ENCODE data around the gene ADGRL3.

The ADGRL3 gene

GRCh38 chr4:62051332-62051731 lies 851.2 kb downstream of the ADGRL3 start:
- DNase-seq, result no peak

- no peak for DNase-seq
These were observed 853.8 kb downstream of the ADGRL3 start for GRCh38 chr4:62053974-62054373.

DNA sequence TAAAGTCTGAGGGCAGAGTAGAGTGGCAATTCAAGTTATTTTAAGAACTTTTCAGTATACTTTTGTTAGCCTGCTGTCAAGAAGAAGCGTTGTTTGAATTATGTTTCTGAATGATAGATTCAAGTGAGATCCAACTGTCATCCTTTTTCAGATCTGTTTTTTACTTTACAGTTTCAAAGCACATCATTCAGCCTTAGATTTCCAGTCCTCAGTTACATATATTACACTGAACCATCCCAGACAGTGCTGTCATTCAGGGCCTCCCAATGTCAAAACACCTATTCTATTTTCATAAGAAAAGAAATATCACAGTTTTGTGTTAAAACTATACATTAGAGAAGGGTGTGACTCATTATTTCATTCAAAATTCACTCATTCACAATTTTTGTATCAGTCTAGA lies 856.9 kb downstream of the ADGRL3 start:
- no peak for DNase-seq

DNA sequence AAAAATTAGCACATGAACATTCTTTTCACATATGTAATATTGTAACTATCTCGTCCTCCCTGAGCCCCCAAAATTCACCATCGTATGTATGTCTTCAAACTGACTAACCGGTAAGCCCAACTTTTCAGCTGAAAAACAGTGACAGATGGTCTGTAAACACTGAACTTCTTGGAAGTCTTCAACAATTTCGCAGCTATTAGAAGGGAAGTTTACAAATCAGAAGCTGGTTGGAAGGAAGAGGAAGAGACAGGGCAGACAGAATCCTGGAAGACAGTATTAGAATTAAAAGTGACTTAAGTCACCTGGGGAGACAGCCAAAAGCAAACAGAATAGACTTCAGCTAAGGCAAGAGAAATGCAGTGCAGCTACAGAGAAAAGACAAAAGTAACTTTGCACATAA lies 858.4 kb downstream of the ADGRL3 start:
- no peak for DNase-seq

GRCh38 chr4:62070291-62070852 lies 870.2 kb downstream of the ADGRL3 start:
- no peak for DNase-seq

GRCh38 chr4:62075089-62075488 lies 875.0 kb downstream of the ADGRL3 start:
- no peak for DNase-seq

DNA sequence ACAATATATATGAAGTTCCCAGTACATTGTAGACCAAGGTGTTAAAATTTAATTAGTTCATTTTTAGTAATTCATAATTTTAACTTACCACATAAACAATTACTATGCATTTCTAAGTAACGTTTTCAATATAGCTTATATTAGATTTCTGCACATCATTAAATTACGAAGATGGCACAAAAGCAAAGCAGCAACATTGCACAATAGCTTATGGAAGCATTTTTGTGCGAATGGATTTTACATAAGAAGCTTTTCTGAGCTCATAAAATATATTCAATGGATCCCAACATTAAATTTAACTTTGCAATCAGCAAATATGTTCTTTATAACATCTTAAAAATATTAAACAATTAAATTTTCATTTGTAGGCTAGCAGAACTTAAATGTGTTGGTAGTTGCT lies 875.4 kb downstream of the ADGRL3 start:
- no peak for DNase-seq

DNA sequence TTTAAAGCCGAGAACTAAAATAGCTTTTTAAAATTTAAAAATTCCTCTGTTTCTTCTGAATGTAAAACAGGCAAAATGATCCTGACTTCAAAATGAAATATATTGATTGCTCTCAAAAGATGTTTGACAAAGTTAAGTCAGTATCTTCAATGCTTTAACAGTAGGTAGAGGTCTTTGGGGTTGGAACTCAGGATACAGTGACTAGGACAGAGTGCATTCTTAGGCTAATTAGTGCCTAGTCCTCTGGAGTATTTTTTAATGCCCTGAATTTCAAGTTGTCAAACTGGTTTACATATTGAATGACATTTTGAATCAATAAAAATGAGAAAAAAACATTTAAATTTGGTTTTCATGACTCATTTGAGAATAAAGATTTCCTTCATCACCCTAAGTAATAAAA lies 877.3 kb downstream of the ADGRL3 start:
- DNase-seq, result no peak

DNA sequence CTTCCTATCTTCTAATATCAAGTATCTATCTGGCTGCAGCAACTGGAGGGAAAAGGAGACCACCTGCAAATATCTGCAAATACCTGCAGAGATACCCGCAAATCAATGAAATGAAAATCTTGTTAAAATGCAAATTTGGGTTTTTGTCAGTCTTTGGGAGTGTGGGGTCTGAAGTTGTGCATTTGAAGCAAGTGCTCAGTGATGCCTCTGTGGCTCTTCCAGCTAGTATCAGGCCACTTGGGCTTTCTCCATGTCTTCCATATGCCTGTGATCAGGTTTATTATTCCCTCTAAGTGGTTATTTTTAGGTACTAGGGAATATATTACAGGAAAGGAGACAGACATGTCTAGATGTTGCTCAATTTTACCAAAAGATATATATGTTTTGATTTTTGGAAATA lies 880.3 kb downstream of the ADGRL3 start:
- no peak for DNase-seq

DNA sequence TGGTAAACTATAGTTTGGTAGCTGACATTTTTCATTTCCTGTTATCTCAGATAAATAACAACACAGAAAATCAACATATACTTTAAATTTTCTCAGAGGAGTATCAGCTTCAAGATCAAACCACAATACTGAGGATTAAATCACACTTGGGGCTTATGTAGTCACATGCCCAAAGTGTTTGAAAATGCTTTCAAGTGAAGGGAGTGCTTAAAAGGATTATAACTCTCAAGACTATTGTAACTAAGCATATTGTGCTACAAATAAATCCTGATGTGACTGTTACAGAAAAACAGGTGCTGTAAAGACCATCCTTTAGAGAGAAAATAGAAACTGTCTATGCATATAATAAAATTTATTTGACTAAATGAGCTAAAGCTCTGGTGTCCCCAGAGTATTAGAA lies 887.6 kb downstream of the ADGRL3 start:
- DNase-seq, result no peak

DNA sequence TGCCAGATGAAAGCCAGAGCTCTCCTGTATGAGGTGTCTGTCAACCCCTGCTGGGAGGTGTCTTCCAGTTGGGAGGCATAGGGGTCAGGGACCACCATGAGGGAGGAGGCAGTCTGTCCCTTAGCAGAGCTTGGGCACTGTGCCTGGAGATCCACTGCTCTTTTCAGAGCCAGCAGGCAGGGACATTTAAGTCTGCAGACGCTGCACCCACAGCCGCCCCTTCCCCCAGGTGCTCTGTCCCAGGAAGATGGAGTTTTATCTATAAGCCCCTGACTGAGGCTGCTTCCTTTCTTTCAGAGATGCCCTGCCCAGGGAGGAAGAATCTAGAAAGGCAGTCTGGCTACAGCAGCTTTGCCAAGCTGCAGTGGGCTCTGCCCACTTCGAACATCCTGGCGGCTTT lies 893.6 kb downstream of the ADGRL3 start:
- DNase-seq, result no peak

- DNase-seq, result no peak
These were observed 896.8 kb downstream of the ADGRL3 start for GRCh38 chr4:62096881-62097280.

- no peak for DNase-seq
These were observed 915.1 kb downstream of the ADGRL3 start for GRCh38 chr4:62115216-62115615.

DNA sequence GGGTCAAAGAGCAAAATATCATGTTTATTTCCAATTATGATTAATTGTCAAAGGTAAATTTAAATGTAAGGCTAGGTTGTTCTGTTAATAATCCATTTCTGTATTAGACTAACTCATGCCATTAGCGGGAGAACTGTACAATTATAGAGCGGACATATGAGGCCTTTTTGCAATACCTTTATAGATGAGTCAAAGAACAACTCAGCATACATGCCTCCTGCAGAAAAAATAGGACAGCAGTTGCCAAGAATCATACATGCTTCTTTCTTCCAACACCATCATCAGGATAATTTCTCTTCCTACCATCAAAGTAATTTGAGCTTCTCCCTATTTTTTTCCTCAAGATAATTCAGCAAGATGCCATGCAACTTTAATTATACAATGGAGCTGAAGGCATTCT lies 917.8 kb downstream of the ADGRL3 start:
- DNase-seq, result no peak

DNA sequence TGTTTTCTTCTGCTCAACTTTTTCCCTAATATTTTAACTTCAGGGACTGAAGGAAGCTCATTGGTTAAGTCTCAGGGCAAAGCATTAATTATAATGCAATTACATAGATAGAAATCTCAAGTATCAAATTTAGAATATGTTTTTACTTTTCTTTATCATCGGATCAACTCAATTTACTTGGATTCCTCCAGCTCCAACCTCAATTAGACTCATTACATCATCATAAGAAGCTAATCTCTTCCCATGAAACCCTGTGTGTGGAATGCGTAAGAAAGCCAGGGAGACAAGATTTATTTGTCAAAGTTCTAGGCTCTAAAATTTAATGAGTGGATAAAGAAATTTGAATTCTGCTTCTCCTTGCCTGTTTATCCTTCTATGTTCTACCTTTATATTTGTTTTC lies 918.4 kb downstream of the ADGRL3 start:
- no peak for DNase-seq

DNA sequence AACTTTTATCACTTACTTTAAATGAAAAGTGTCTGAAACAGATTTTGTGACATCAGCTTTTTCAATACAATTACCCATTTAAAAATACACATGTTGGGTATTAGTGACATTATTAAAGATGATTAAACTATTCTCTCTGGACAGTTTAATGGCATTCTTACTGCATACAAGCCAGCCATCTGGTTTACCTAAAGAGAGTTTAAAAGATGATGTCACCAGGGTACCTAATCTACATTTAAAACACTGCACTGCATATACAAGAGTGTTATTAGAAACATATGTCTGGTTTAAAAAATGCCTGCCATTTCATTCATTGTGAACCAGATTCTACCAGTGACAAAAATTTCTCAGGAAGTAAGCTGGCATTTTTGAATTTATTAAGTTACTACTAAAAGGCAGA lies 919.1 kb downstream of the ADGRL3 start:
- DNase-seq, result no peak

- no peak for DNase-seq
These were observed 926.1 kb downstream of the ADGRL3 start for GRCh38 chr4:62126064-62126732.
